ENCODE data around the gene CCDC18. TPM values are rescaled to one million over a fixed set of nuclear protein-coding genes. Genes with fewer than 3 reads are reported as not detected.

Gene CCDC18
- total and polyA plus RNA-seq, 2 experiments from 2014 or later = 16.3 to 47.9 TPM

DNA sequence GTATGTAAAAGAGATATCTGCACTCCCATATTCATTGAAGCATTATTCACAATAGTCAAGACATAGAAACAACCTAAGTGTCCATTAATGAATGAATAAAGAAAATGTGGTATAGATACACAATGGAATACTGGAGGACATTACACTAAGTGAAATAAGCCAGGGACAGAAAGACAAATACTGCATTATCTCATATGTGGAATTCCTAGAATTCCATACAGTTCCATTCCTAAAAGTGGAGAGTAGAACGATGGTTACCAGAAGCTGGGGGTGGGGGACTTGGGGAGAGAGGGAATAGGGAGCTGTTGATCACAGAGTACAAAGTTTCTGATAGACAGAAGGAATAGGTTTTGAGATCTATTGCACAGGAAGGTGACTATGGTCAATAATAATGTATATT, 7.7 kb upstream of the CCDC18 start:
- Histone ChIP-seq H3K79me2 (replicated peaks; ENCODE audit: insufficient read depth) (peaks cover 90% of the 10 kb centered on the region), H2AFZ (no peak overlapping the region), H3K27me3 (ENCODE audit: insufficient read depth) (no peaks in the 10 kb centered on the region), H4K20me1 (replicated peaks; ENCODE audit: insufficient read depth) (0 out of 2 replicates have a peak, but pooled peaks cover 12% of the 10 kb centered on the region), H3K4me2 (no peak overlapping the region), H3F3A (replicated peaks; ENCODE audit: low read depth) (no peaks in the 10 kb centered on the region), H3K4me3 (no peak overlapping the region), H3K9me2 (ENCODE audit: insufficient read depth) (no peaks in the 10 kb centered on the region), H3K4me1 (ENCODE audit: insufficient read depth) (peaks cover 4% of the 10 kb centered on the region; the same call in 1 of the 2 replicates), H3K36me3 (ENCODE audit: insufficient read depth) (no peaks in the 10 kb centered on the region), H3K27ac (ENCODE audit: low read depth) (no peak overlapping the region)
- TF ChIP-seq, protein P1, sequence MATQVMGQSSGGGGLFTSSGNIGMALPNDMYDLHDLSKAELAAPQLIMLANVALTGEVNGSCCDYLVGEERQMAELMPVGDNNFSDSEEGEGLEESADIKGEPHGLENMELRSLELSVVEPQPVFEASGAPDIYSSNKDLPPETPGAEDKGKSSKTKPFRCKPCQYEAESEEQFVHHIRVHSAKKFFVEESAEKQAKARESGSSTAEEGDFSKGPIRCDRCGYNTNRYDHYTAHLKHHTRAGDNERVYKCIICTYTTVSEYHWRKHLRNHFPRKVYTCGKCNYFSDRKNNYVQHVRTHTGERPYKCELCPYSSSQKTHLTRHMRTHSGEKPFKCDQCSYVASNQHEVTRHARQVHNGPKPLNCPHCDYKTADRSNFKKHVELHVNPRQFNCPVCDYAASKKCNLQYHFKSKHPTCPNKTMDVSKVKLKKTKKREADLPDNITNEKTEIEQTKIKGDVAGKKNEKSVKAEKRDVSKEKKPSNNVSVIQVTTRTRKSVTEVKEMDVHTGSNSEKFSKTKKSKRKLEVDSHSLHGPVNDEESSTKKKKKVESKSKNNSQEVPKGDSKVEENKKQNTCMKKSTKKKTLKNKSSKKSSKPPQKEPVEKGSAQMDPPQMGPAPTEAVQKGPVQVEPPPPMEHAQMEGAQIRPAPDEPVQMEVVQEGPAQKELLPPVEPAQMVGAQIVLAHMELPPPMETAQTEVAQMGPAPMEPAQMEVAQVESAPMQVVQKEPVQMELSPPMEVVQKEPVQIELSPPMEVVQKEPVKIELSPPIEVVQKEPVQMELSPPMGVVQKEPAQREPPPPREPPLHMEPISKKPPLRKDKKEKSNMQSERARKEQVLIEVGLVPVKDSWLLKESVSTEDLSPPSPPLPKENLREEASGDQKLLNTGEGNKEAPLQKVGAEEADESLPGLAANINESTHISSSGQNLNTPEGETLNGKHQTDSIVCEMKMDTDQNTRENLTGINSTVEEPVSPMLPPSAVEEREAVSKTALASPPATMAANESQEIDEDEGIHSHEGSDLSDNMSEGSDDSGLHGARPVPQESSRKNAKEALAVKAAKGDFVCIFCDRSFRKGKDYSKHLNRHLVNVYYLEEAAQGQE (IDR thresholded peaks at IDR 0.05; ENCODE audit: unreplicated experiment) = no peak
- no peak for TF ChIP-seq NANOG (IDR thresholded peaks at IDR 0.05; ENCODE audit: borderline replicate concordance)
- TF ChIP-seq POLR2AphosphoS5 (IDR thresholded peaks at IDR 0.05; ENCODE audit: low read depth) = no peak
- no peak for TF ChIP-seq EZH2 (IDR thresholded peaks at IDR 0.05; ENCODE audit: low read depth, unreplicated experiment)
- TF ChIP-seq CREB1 (CRISPR knock-in tag; IDR thresholded peaks at IDR 0.05; ENCODE audit: low read depth) = no peak
- TF ChIP-seq ZNF462 (CRISPR knock-in tag; IDR thresholded peaks at IDR 0.05) = no peak
- no peak for TF ChIP-seq ZNF331 (CRISPR knock-in tag; IDR thresholded peaks at IDR 0.05; ENCODE audit: low read depth)
- TF ChIP-seq STAT1 (IDR thresholded peaks at IDR 0.05; ENCODE audit: unreplicated experiment) = no peak
- TF ChIP-seq, protein P2, sequence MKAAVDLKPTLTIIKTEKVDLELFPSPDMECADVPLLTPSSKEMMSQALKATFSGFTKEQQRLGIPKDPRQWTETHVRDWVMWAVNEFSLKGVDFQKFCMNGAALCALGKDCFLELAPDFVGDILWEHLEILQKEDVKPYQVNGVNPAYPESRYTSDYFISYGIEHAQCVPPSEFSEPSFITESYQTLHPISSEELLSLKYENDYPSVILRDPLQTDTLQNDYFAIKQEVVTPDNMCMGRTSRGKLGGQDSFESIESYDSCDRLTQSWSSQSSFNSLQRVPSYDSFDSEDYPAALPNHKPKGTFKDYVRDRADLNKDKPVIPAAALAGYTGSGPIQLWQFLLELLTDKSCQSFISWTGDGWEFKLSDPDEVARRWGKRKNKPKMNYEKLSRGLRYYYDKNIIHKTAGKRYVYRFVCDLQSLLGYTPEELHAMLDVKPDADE (IDR thresholded peaks at IDR 0.05) = no peak
- no peak for TF ChIP-seq ZNF114 (CRISPR knock-in tag; IDR thresholded peaks at IDR 0.05)
- no peak for TF ChIP-seq JUNB (IDR thresholded peaks at IDR 0.05; ENCODE audit: unreplicated experiment)
- no peak for TF ChIP-seq CTCF (conservative IDR thresholded peaks at IDR 0.05; ENCODE audit: low read depth in 2 of 2)
- TF ChIP-seq EZH2phosphoT487 (IDR thresholded peaks at IDR 0.05; ENCODE audit: unreplicated experiment) = no peak
- Mint-ChIP-seq H3K27me3 (ENCODE audit: insufficient read depth, low read depth, poor library complexity) (no peaks in the 10 kb centered on the region), H3K4me3 (no peak overlapping the region), H3K36me3 (ENCODE audit: low read depth) (peaks cover 18% of the 10 kb centered on the region; the same call in 2 of the 3 replicates), H3K9me3 (no peaks in the 10 kb centered on the region), H3K4me1 (peaks cover 3% of the 10 kb centered on the region; the same call in 2 of the 3 replicates), H3K27ac (no peak overlapping the region)
- no peak for ATAC-seq
- no peak for DNase-seq (ENCODE audit: low spot score)
